DMS53 treated with DMSO at 0.1 percent for 48 hours (cell line): ENCODE data around the gene NELL2.

ENCODE experiments used
- DNase-seq: peaks from one replicate; lab custom pipeline; 2025; ENCODE audit not compliant: unreplicated experiment; lab: John Stamatoyannopoulos, UW

Gene NELL2

GRCh38 chr12:44550377-44550776 lies 325.7 kb downstream of the NELL2 start:
- no peak for DNase-seq

GRCh38 chr12:44546060-44546459 lies 330.1 kb downstream of the NELL2 start:
- no peak for DNase-seq

- no peak for DNase-seq
Observed at GRCh38 chr12:44544018-44544417, 332.1 kb downstream of the NELL2 start.

- no peak for DNase-seq
Observed at GRCh38 chr12:44542716-44543115, 333.4 kb downstream of the NELL2 start.

GRCh38 chr12:44537354-44537753 lies 338.8 kb downstream of the NELL2 start:
- DNase-seq, result no peak

- no peak for DNase-seq
Observed at GRCh38 chr12:44532940-44533339, 343.2 kb downstream of the NELL2 start.

- no peak for DNase-seq
Observed at GRCh38 chr12:44531320-44531971, 344.7 kb downstream of the NELL2 start.

GRCh38 chr12:44526655-44527182 lies 349.4 kb downstream of the NELL2 start:
- no peak for DNase-seq

- no peak for DNase-seq
Observed at GRCh38 chr12:44525806-44526654, 350.1 kb downstream of the NELL2 start.

GRCh38 chr12:44523828-44524227 lies 352.3 kb downstream of the NELL2 start:
- no peak for DNase-seq

GRCh38 chr12:44521702-44522101 lies 354.4 kb downstream of the NELL2 start:
- no peak for DNase-seq

GRCh38 chr12:44519931-44520330 lies 356.2 kb downstream of the NELL2 start:
- DNase-seq, result no peak

GRCh38 chr12:44511289-44511688 lies 364.8 kb downstream of the NELL2 start:
- DNase-seq, result no peak

GRCh38 chr12:44510510-44510909 lies 365.6 kb downstream of the NELL2 start:
- DNase-seq, result no peak

GRCh38 chr12:44510076-44510475 lies 366.0 kb downstream of the NELL2 start:
- no peak for DNase-seq

- no peak for DNase-seq
Observed at GRCh38 chr12:44509471-44509870, 366.6 kb downstream of the NELL2 start.

GRCh38 chr12:44507461-44507860 lies 368.7 kb downstream of the NELL2 start:
- no peak for DNase-seq

GRCh38 chr12:44504799-44505198 lies 371.3 kb downstream of the NELL2 start:
- no peak for DNase-seq

GRCh38 chr12:44503329-44503728 lies 372.8 kb downstream of the NELL2 start:
- no peak for DNase-seq

- no peak for DNase-seq
Observed at GRCh38 chr12:44502681-44503080, 373.4 kb downstream of the NELL2 start.

- DNase-seq, result no peak
Observed at GRCh38 chr12:44500423-44500822, 375.7 kb downstream of the NELL2 start.

GRCh38 chr12:44497044-44497443 lies 379.1 kb downstream of the NELL2 start:
- DNase-seq, result no peak
